ENCODE measurements around the gene PBLD. TPM values are rescaled to one million over a fixed set of nuclear protein-coding genes. Genes with fewer than 3 reads are reported as not detected.
A peak's percentile ranks its signal among the peaks of the same experiment; 100 is the strongest.

PBLD gene
- polyA plus RNA-seq, 3 donors: 1.5 to 3.4 (median 2.5) TPM

DNA sequence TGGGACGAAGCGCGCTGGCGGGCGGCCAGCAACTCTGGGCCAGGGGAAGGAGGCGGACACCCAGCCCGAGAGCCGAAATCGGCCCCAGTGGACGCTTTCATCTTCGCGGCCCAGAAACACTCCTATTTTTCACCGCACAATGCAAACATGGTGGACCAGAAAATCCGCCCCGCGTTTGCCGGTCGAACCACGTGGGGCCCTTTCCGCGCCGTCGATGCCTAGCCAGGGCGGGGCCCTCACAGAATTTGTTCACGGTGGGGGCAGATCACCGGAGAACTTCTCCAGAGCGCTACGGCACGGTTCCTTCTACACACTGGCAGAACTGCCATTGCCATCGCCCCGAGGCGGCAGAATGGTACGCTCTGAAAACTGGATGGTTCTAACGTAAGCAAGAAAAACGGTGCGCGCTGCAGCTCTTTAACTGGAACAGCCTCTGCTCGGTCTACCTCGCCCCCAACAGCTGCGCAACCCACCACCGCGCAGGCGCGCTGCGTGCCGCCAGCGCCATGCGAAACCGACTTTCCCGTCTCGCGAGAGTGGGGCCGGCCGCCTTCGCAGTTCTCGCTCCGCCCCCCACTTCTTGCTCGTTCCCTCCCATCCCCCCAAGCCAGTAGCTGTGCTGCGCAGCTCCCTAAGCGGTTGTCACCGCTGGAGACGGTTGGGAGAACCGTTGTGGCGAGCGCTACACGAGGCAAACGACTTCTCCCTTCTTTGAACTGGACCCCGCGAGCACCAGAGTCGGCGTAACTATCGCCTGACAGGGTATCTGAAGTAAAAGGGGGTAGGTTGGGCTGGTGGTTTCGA lies 1.1 kb downstream of the PBLD start, which contains the start of gene HNRNPH3:
Gene HNRNPH3, plus strand, starts transcription at position 610 of the 804 bp plus-strand sequence. CDS start 5,158 bp downstream, outside the sequence.
- Mint-ChIP-seq H3K4me1 (peaks cover 57% of the 10 kb centered on the region), H3K27me3 (ENCODE audit: low read depth in 3 of 3) (no peaks in the 10 kb centered on the region), H3K36me3 (peaks cover 2 to 3% of the 10 kb centered on the region in 2 donors), H3K27ac (peak within 1 kb of the TSS; percentile 97 to 100 (median 99)), H3K4me3 (peak within 1 kb of the TSS; percentile 98 to 99), H3K9me3 (peaks cover 0 to 2% (median 0%) of the 10 kb centered on the region in 7 donors)
- no peaks in the 10 kb centered on the region for H3K9me3 ChIP-seq (replicated peaks in 1 of 2; ENCODE audit: control insufficient read depth in 1 of 2, insufficient read depth in 1 of 2, low read length in 2 of 2)
- H3K4me3 ChIP-seq (replicated peaks in 1 of 3; ENCODE audit: low read depth in 2 of 3, low read length in 3 of 3): peak within 1 kb of the TSS; percentile 88 to 98 (median 94)
- TF ChIP-seq, protein P1, sequence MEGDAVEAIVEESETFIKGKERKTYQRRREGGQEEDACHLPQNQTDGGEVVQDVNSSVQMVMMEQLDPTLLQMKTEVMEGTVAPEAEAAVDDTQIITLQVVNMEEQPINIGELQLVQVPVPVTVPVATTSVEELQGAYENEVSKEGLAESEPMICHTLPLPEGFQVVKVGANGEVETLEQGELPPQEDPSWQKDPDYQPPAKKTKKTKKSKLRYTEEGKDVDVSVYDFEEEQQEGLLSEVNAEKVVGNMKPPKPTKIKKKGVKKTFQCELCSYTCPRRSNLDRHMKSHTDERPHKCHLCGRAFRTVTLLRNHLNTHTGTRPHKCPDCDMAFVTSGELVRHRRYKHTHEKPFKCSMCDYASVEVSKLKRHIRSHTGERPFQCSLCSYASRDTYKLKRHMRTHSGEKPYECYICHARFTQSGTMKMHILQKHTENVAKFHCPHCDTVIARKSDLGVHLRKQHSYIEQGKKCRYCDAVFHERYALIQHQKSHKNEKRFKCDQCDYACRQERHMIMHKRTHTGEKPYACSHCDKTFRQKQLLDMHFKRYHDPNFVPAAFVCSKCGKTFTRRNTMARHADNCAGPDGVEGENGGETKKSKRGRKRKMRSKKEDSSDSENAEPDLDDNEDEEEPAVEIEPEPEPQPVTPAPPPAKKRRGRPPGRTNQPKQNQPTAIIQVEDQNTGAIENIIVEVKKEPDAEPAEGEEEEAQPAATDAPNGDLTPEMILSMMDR (IDR thresholded peaks at IDR 0.05): no peak
- H2AFZ ChIP-seq (ENCODE audit: insufficient read depth, low read depth, low read length, poor library complexity, severe bottlenecking): peak within 1 kb of the TSS; percentile 85
- peak within 1 kb of the TSS; percentile 74 for H3K4me2 ChIP-seq (replicated peaks; ENCODE audit: extremely low read depth, low read length, poor library complexity, severe bottlenecking)
- H3K79me2 ChIP-seq (ENCODE audit: insufficient read depth, low read length): peaks cover 65% of the 10 kb centered on the region
- DNase-seq: peak; percentile 97 to 98 (median 97)
- intact Hi-C loops (cut with micrococcal nuclease): loop anchor here (5.0 to 10.0 kb wide), 5 partner anchors 254 to 569 kb away; partner anchors contain the start of genes HERC4 (in 1 of the 2) and SIRT1 (in 1 of the 2)
- no peaks in the 10 kb centered on the region for H3K36me3 ChIP-seq (replicated peaks in 1 of 2; ENCODE audit: control insufficient read depth in 1 of 2, insufficient read depth in 2 of 2, low read length in 2 of 2)
- peaks cover 60 to 80% of the 10 kb centered on the region in 2 donors for H3K4me1 ChIP-seq (ENCODE audit: control insufficient read depth in 1 of 2, insufficient read depth in 2 of 2, low read length in 2 of 2)
- peaks cover 38% of the 10 kb centered on the region for H4K20me1 ChIP-seq (ENCODE audit: insufficient read depth, low read length)
- under 1% methylated on average over 72 of the region's 73 CpGs for WGBS (ENCODE audit: insufficient coverage)
- no peaks in the 10 kb centered on the region for H3K27me3 ChIP-seq (ENCODE audit: control insufficient read depth in 2 of 2, insufficient read depth in 2 of 2, low read length in 2 of 2)
- H3K9ac ChIP-seq (ENCODE audit: insufficient read depth, low read length, poor library complexity, severe bottlenecking): peak within 1 kb of the TSS; percentile 93
- H3K27ac ChIP-seq (ENCODE audit: low read depth in 1 of 2, low read length in 2 of 2): peak within 1 kb of the TSS; percentile 90 to 94

DNA sequence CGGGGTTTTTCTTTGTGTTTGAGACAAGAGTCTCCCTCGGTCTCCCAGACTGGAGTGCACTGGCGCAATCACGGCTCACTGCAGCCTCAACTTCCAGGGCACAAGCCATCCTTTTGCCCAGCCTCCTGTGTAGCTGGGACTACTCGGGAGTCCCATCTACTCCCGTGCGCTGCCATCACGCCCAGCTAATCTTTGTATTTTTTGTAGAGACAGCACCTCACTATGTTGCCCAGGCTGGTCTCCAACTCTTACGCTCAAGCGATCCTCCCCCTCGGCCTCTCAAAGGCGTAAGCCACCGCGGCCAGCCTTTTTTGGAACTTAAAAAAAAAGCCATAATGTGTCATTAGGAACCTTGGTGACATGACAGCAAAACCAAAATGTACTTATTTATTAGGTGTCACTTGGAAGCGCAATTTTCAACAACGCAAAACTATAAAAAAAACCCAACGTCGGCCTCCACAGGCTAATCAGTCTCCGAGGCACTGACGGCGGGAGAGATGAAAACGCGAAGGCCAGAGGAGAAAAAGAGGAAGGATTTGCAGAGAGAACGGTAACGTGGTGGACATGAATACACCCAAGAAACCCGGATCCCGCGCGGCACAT lies 1.8 kb downstream of the PBLD start:
- intact Hi-C loops (cut with micrococcal nuclease): loop anchor here (5.0 to 10.0 kb wide), 5 partner anchors 254 to 569 kb away; partner anchors contain the start of genes HERC4 (in 1 of the 2) and SIRT1 (in 1 of the 2)
- H3K4me3 Mint-ChIP-seq: peak overlapping the region; percentile 98 to 99
- H3K27ac ChIP-seq (ENCODE audit: low read depth in 1 of 2, low read length in 2 of 2): peak overlapping the region; percentile 90 to 94
- peaks cover 0 to 2% (median 0%) of the 10 kb centered on the region in 7 donors for H3K9me3 Mint-ChIP-seq
- peak overlapping the region; percentile 85 for H2AFZ ChIP-seq (ENCODE audit: insufficient read depth, low read depth, low read length, poor library complexity, severe bottlenecking)
- no peaks in the 10 kb centered on the region for H3K27me3 Mint-ChIP-seq (ENCODE audit: low read depth in 3 of 3)
- H3K36me3 Mint-ChIP-seq: peaks cover under 1 to 2% of the 10 kb centered on the region in 2 donors
- TF ChIP-seq, protein P1 (IDR thresholded peaks at IDR 0.05): no peak
- DNase-seq: peak in 1 of 3 donors; percentile 11
- peak overlapping the region; percentile 74 for H3K4me2 ChIP-seq (replicated peaks; ENCODE audit: extremely low read depth, low read length, poor library complexity, severe bottlenecking)
- peaks cover 50% of the 10 kb centered on the region for H3K4me1 Mint-ChIP-seq
- WGBS (ENCODE audit: insufficient coverage): 33% methylated on average over 21 of the region's 29 CpGs
- peaks cover 58% of the 10 kb centered on the region for H3K79me2 ChIP-seq (ENCODE audit: insufficient read depth, low read length)
- peaks cover 31% of the 10 kb centered on the region for H4K20me1 ChIP-seq (ENCODE audit: insufficient read depth, low read length)
- H3K4me3 ChIP-seq (replicated peaks in 1 of 3; ENCODE audit: low read depth in 2 of 3, low read length in 3 of 3): peak overlapping the region; percentile 88 to 98 (median 94)
- H3K9me3 ChIP-seq (replicated peaks in 1 of 2; ENCODE audit: control insufficient read depth in 1 of 2, insufficient read depth in 1 of 2, low read length in 2 of 2): no peaks in the 10 kb centered on the region
- H3K27me3 ChIP-seq (ENCODE audit: control insufficient read depth in 2 of 2, insufficient read depth in 2 of 2, low read length in 2 of 2): no peaks in the 10 kb centered on the region
- H3K36me3 ChIP-seq (replicated peaks in 1 of 2; ENCODE audit: control insufficient read depth in 1 of 2, insufficient read depth in 2 of 2, low read length in 2 of 2): no peaks in the 10 kb centered on the region
- H3K27ac Mint-ChIP-seq: peak overlapping the region; percentile 97 to 100 (median 99)
- peak overlapping the region; percentile 93 for H3K9ac ChIP-seq (ENCODE audit: insufficient read depth, low read length, poor library complexity, severe bottlenecking)
- peaks cover 54 to 73% of the 10 kb centered on the region in 2 donors for H3K4me1 ChIP-seq (ENCODE audit: control insufficient read depth in 1 of 2, insufficient read depth in 2 of 2, low read length in 2 of 2)
